GM12892 (cell line): ENCODE results near the gene FBXO40.

Experiments
- POLR2A ChIP-seq: IDR thresholded peaks from 2 replicates; pipeline ENCODE4 v1.6.1; 2011; ENCODE audit warnings: low read depth, low read length, control low read depth
- POLR2AphosphoS5 ChIP-seq: IDR thresholded peaks from 2 replicates; pipeline ENCODE4 v1.6.1; 2011; ENCODE audit warnings: low read depth, low read length, control low read depth
- TAF1 ChIP-seq: IDR thresholded peaks from 2 replicates; pipeline ENCODE4 v1.6.1; 2011; ENCODE audit warnings: low read depth, mild to moderate bottlenecking, control low read depth, low read length, borderline replicate concordance

GRCh38 chr3:121601212-121601812 lies 8.1 kb downstream of the FBXO40 start:
- no peak for TF ChIP-seq POLR2AphosphoS5
- no peak for TF ChIP-seq TAF1
- TF ChIP-seq POLR2A: no peak
